Tracheal epithelial cell (primary cell): ENCODE measurements around the gene LCE6A. TPM values are rescaled to one million over a fixed set of nuclear protein-coding genes. Genes with fewer than 3 reads are reported as not detected.

Experiments used
- total RNA-seq: library from RNA; depleted of rRNA; stranded (reverse); fragments of >200 nt; gene quantifications from 2 replicates; pipeline ENCODE4 v1.2.1, GENCODE V29; 2014

Gene LCE6A, protein sequence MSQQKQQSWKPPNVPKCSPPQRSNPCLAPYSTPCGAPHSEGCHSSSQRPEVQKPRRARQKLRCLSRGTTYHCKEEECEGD
- not detected in 2 replicates for total RNA-seq

DNA sequence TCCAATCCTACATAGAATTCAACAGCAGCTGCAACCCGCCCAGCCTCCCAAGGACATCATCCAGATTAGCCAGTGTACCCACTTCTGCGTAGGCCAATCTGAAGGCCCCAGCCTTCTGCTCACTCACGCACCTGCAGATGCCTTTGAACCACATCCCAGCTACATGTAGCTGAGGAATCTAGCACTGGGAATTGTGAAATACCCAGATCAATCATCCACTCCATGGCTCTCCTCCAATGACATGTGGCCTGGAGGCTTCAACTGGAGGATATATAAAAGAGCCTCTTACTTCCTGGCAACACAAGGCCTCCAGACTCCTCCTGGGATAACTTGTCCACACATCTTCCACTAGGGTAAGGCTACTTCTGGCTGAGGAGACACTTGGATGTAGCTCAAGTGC is at the start of gene LCE6A:
TSS of gene LCE6A (plus strand) at position 301 of the 400 bp plus-strand sequence. CDS start 665 bp downstream, outside the sequence.

DNA sequence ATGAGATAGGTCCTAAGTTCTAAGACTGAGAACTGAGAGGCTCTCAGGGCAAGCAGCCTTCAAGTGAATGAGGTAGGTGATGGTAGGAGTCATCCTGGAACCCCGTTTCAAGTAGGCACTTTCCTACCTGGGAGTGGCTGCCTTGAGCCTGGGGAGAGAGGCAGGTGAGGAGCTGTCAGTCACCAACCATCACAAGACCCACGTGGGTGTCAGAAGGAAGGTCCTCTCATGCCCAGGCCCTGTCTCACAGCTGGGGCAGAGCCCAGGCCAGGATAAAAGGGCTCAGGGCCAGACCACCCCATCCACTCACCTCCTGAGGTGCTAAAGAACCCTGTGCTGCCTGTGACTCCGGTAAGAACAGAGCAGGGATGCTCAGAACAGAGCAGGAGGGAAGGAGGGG is 46.2 kb upstream of the LCE6A start, which contains the start of gene LCE1D:
TSS of gene LCE1D (plus strand) at position 301 of the 400 bp plus-strand sequence. CDS start 1,074 bp downstream, outside the sequence.

DNA sequence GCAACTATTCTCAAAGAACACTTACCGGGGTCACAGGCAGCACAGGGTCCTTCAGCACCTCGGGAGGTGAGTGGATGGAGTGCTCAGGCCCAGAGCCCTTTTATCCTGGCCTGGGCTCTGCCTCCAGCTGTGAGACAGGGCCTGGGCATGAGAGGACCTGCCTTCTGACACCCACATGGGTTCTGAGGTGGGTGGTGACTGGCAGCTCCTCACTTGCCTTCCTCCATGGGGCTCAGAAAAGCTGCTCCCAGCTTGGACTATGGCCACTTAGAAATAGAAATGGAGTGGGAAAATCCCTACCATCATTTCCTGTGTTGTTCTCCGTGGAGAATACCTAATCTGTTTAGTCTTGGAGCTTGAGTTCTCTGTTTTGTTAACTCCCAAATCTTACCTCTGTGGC is 36.1 kb upstream of the LCE6A start, which contains the start of gene LCE1C:
TSS of gene LCE1C (minus strand) at position 76 of the 400 bp plus-strand sequence. CDS start 1,173 bp downstream, outside the sequence.

DNA sequence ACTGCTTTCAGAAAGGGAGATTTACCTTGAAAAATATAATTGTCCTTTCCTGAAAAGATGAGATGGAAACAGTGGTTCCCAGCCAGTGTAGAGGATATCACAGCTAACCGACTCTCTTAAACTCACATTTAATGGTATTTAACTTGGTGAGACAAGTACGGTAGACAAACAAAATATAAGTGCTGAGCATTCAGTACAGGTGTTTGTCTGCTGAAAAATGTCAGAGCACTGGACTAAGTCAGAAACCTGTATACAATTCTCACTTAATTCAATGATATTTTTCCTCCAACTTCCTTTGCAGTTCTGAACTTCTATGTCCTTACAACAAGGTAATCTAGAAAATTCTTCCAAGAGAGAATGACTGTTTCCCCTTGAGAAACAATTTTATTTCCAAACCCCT is 31.0 kb upstream of the LCE6A start, which contains the start of gene LCE1B:
TSS of gene LCE1B (plus strand) at position 301 of the 400 bp plus-strand sequence. CDS start 476 bp downstream, outside the sequence.

DNA sequence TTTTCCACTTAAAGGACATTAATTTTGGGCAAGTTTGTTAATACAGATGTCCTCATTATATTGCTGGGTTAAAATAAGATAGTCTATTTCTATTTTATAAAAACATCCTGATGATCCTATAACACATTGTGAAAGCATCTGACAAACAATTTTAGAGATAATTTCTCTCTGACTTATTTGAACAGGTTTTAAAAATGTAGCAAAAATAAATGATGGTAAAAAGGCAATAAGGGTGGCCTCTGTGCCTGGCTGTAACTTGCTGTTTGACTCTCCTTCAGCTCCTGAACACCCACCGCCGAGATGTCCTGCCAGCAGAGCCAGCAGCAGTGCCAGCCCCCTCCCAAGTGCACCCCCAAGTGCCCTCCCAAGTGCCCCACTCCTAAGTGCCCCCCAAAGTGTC is 15.5 kb upstream of the LCE6A start, which contains the start of gene LCE1A:
TSS of gene LCE1A (plus strand) at position 301 of the 400 bp plus-strand sequence. CDS start at position 301, 0 bp downstream.

DNA sequence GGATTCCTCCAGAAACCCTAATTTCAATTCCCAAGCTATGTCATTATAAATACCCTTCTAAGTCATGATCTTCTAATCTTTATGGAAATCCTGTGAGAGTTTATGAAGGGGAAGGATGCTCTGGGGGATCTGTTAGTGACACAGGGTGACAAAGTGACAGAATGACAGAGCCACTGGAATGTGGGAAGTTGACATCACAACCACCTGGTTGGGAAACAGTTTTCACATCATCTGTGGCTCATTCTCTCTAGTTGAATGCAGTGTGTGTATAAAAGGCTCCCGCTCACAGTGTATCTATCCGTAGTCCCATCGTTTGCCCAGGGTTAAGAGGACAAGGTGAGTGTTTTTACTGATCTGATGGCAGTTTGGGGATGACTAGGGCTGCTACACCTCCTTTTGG is 17.0 kb downstream of the LCE6A start, which contains the start of gene LCE7A:
TSS of gene LCE7A (plus strand) at position 301 of the 400 bp plus-strand sequence. CDS start 702 bp downstream, outside the sequence.

DNA sequence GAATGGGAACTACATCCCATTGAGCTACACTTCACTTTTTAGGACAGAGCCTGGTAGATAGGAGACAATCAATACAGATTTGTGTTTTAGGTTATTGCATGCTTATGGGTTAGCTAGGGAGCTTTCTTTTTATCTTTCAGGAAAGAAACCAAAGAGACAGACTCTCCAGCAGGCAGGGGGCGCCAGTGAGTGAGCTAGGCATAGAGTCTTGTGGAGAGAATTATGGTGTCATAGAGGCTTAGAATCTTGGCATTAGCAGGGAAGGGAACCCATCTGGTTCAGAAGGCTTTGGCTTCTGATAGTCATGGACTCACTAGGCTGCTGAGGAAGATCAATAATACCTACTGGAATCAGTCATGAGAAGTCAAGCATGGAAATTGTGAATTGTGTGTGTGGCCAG is 35.4 kb downstream of the LCE6A start, which contains the start of gene SMCP:
TSS of gene SMCP (plus strand) at position 281 of the 400 bp plus-strand sequence. CDS start 6,101 bp downstream, outside the sequence.

Other genes starting within 250 kb of the LCE6A start
- gene LCE3C, start 242.6 kb upstream of the LCE6A start, total RNA-seq = not detected in 2 replicates
- gene LCE3B, start 229.0 kb upstream of the LCE6A start, total RNA-seq = not detected in 2 replicates
- gene LCE3A, start 219.8 kb upstream of the LCE6A start, total RNA-seq = not detected in 2 replicates
- gene LCE2D, start 179.5 kb upstream of the LCE6A start, total RNA-seq = not detected in 2 replicates
- not detected in 2 replicates for gene LCE2C, start 167.6 kb upstream of the LCE6A start, total RNA-seq
- gene LCE2B, start 156.7 kb upstream of the LCE6A start, total RNA-seq = not detected in 2 replicates
- gene LCE2A, start 144.5 kb upstream of the LCE6A start, total RNA-seq = not detected in 2 replicates
- not detected in 2 replicates for gene LCE4A, start 134.7 kb upstream of the LCE6A start, total RNA-seq
- gene KPRP, start 84.8 kb upstream of the LCE6A start, total RNA-seq = under 0.01 TPM in 1 of 2 replicates, not detected in the other
- gene LCE1F, start 67.7 kb upstream of the LCE6A start, total RNA-seq = not detected in 2 replicates
- 0.24 TPM in 1 of 2 replicates, not detected in the other for gene LCE1E, start 56.6 kb upstream of the LCE6A start, total RNA-seq
- gene LCE1D, start 46.1 kb upstream of the LCE6A start, total RNA-seq = not detected in 2 replicates
- 0.24 and 1.3 TPM in 2 replicates for gene LCE1C, start 36.2 kb upstream of the LCE6A start, total RNA-seq
- not detected in 2 replicates for gene LCE1B, start 30.9 kb upstream of the LCE6A start, total RNA-seq
- gene LCE1A, start 15.4 kb upstream of the LCE6A start, total RNA-seq = not detected in 2 replicates
- not detected in 2 replicates for gene LCE7A, start 17.1 kb downstream of the LCE6A start, total RNA-seq
- not detected in 2 replicates for gene SMCP, start 35.5 kb downstream of the LCE6A start, total RNA-seq
- 0.43 and 6.5 TPM in 2 replicates for gene IVL, start 65.7 kb downstream of the LCE6A start, total RNA-seq
- gene SPRR5, start 104.3 kb downstream of the LCE6A start, total RNA-seq = not detected in 2 replicates
- gene SPRR4, start 127.8 kb downstream of the LCE6A start, total RNA-seq = not detected in 2 replicates
- gene SPRR1A, start 141.2 kb downstream of the LCE6A start, total RNA-seq = not detected in 2 replicates
- 8.9 and 51.4 TPM in 2 replicates for gene SPRR3, start 158.9 kb downstream of the LCE6A start, total RNA-seq
- gene SPRR1B, start 188.3 kb downstream of the LCE6A start, total RNA-seq = 14.7 and 15.3 TPM in 2 replicates
- gene SPRR2D, start 198.3 kb downstream of the LCE6A start, total RNA-seq = 1.1 TPM in 1 of 2 replicates, not detected in the other
- gene SPRR2A, start 214.7 kb downstream of the LCE6A start, total RNA-seq = 1.9 and 3.0 TPM in 2 replicates
- gene SPRR2B, start 228.8 kb downstream of the LCE6A start, total RNA-seq = not detected in 2 replicates